ENCODE measurements around the gene PEX5L.

- no peak for TF ChIP-seq CTCF (IDR thresholded peaks at IDR 0.05)
- TF ChIP-seq POLR2A (IDR thresholded peaks at IDR 0.05) = no peak
Measured at GRCh38 chr3:179769411-179770247, 267.1 kb downstream of the PEX5L start.

All from adrenal gland (tissue), 5 donors.